Activated T-helper 1 cell treated with anti-CD3 and anti-CD28 coated beads, Interleukin-2, amount 50 U/mL, for 16 hours (primary cell): ENCODE measurements around the gene GPR108.
"Not testable (repeated sequence)": the region's sequence is repeated elsewhere in the genome, so short reads cannot be mapped to it uniquely, and the experiment has no call there.

Experiments used
- DNase-seq, 2 donors: peaks; one replicate each; pipeline ENCODE4 v3.0.0-alpha.2; 2020; ENCODE audit warnings: low read depth in 1 of 2, low spot score in 1 of 2

The GPR108 gene

DNA sequence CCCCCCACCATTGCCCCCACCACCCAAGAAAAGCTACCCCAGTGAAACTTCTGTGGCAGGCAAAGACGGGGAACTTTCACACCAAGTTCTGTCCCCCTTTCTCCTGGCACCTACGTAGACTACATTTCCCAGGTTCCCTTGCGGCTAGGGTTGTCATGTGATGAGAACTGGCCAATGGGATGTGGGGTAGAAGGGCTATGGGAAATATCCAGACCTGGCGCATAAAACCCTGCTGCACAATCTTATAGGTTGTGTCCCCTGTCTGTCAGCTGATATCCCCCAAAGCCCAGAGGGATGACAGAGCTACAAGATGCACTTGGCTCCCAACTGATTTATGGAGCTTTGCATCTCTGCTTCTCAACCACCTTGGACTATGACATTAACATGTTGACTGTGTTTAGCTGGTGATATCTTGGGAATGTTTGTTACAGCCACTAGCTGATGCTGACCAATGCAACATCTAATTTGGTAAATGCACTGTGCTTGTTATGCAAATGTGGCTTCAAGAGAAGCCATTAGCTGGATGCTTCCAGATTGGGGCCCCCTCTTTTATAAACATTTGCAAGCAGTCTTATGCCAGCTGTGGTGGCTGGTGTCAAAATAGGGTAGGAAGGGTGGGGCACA lies 23.8 kb upstream of the GPR108 start:
- DNase-seq = no peak

DNA sequence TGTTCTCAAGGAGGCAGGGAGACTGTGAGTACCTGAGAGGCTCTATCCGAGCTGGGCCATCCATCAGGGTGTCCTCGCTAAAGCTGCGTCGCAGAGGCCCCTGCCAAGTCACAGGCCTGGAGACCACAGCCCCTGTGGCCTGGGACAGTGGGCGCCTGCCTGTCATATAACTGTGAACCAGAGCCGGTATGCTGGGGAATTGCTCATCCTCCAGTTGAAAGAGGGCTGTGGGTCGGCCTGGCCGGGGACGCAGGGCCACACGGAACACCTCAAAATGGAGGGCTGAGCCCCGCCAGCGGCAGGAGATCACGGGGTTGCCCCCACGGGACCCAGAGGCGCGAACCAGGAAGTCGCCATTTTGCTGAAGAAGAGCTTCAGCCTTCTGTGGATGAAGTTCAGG lies 23.2 kb upstream of the GPR108 start:
- no peak for DNase-seq

DNA sequence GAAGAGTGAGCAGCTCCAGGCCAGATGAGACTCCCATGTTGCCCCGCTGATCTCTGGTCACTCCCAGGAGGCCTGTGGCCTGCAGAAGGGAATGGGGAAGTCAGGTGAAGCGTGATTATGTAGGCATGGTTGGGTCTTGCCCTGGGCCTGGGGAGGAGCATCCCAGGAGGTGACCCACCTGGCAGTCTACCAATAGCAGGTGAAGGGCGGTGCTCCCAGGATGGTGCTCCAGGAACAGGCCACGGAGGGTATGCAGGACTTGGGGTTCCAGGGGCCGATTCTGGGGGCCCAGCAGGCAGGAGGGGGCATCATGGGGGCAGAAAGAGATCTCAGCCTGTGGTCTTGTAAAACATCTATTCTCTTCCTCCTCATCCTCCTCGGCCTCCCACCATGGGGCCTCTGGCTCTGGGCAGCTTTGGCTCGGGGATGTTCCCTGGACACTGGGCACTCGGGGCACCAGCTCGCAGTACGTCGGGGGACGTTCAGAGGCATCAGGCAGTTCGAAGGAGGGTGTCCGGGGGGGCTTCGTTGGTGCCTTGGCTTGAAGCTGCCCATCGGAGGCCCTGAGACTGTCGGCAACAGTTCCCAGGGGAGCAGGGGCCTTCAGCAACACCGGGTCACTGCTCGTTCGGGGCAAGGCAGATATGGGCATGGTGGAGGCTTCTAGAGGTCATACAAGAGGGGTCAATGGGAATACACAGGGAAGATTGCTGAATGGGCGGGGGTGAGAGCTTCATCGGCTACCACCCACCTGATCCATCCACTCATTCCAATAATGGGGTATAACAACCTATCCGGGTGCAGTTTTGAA lies 17.5 kb upstream of the GPR108 start:
- DNase-seq = no peak

DNA sequence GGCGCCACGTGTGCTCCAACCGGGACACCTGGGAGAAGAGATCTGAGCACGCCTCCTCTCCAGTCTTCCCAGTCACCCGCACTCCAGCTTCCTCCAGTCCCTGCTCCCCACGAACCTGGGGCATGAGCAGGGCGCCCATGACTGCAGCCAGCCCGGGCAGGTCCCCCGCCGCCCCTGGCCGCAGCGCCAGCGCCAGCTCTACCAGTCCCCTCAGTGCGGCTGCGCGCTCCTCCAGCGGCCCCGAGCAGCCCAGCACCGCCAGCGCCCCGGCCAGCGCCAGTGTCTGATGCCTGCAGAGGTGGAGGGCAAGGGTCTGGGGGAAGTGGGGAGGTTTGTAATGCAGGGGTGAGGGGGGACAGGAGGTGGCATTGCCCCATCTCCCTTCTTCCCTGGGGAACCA lies 16.8 kb upstream of the GPR108 start:
- no peak for DNase-seq

DNA sequence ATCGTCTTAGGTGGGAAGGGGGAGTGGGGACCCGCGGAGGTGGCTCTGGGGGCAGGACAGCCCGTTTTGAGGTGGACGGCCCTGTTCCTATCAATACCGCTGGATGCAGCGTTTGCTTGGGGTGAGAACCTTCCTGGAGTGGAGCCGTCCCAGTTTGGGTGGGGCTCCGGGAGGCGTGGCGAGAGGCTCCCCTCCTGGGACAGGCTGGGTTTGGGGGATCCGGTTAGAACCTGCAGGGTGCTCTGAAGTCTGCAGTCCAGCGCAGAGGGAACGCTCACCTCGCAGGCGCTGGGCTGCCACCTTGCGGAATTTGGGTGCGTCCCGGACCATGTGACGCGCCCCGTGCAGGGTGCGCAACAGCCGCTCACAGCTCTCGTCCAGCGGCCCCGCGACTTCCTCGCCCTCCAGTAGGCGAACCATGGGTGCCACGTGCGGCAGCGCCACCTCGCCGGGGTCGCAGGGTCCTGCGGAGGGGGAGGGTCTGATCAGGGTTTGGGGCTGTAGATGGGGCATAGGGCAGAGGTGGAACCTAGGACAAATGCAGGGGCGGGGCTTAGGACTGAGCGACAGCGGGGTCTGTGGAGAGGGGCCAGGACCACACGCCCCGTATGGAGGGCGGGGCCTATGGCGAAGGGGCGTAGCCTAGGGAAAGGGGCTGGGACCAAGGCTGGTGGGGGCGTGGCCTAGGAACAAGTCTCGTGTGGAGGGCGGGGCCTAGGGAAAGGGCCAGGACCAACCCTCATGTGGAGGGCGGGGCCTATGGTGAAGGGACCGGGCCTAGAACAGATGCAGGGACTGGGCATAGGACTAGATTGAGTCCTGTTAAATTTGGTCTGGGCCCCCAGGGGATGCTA lies 16.0 kb upstream of the GPR108 start:
- DNase-seq = peak; percentile 39 to 65

DNA sequence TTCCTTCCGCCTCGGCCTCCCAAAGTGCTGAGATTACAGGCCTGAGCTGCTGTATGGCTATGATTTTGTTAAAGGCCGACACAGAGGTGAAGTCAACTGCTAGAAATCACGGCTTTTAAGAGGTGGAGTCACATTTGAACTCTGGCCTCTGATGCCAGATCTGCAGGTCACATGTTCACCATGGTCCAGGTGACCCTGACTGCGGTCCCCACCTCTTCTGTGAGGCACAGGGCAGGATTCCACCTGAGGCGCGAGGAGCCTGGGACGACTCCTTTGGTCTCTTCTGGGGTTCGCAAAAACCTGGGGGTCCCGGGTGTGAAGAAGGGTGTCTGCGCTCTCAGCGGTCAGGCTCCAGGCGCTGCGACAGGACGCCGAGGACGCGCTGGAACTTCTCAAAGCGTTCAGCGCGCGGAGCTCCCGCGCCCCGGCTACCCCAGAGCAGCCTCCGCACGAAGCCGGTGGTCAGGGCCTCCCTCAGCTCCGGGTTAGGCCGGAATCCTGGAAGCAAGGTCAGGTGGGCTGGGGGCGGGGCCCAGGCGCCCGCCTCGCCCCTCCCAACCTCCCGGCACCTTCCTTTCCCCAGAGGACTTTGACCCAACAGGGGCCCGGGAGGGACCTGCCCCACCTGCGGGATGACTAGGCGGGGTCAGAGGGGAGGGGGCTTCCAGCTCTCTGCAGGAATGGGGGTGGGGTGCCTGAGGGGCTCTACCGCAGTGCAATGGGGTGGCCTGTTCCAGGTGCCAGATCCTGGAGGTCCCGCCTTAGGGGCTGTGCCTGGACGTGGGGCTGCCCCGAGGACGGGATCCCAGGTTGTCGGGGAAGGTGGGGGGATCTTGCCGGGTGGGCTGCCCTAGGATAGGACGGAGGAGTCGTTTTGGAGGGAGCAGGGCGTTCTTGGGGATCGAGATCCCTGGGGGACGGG lies 15.1 kb upstream of the GPR108 start:
- DNase-seq = no peak

DNA sequence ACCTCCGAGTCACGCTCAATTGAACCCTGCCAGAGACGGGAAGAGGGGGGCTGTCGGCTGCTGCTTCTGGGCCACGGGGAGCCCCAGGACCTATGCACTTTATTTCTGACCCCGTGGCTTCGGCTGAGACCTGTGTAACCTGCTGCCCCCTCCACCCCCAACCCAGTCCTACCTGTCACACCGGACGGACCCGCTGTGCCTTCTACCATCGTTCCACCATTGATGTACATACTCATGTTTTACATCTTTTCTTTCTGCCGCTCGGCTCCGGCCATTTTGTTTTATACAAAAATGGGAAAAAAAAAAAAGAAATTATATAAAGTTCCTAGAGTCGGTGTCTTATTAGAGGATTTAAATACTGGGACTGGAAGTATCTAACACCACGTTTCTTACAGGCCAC lies 13.8 kb upstream of the GPR108 start:
- DNase-seq = no peak

DNA sequence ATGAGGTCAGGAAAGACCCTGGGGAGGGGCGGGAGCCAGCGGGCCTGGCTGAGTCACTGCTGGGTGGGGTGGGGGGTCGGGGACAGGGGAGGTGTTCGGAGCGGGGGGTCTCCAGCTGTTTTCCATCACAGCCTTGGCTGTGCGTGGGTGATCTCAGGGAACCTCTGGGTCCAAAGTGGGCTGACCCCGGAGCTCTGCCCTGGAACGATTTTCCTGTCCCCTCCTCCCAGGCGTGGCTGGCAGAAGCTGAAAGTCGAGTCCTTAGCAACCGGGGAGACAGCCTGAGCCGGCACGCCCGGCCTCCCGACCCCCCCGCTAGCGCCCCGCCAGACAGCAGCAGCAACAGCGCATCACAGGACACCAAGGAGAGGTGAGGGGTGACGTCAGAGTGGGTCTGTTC lies 12.7 kb upstream of the GPR108 start:
- DNase-seq = no peak

DNA sequence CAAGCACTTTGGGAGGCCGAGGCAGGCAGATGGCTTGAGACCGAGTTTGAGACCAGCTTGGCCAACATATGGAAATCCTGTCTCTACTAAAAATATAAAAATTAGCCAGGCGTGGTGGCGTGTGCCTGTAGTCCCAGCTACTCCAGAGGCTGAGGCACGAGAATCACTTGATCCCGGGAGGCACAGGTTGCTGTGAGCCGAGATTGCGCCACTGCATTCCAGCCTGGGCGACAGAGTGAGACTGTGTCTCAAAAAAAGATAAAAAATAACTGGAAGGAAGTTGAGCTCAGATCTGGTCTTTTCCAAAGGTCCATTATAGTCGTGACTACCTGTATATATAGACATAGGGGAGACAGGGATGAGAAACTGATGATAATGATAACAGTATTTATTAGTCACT lies 11.2 kb upstream of the GPR108 start:
- DNase-seq = not testable (repeated sequence)

DNA sequence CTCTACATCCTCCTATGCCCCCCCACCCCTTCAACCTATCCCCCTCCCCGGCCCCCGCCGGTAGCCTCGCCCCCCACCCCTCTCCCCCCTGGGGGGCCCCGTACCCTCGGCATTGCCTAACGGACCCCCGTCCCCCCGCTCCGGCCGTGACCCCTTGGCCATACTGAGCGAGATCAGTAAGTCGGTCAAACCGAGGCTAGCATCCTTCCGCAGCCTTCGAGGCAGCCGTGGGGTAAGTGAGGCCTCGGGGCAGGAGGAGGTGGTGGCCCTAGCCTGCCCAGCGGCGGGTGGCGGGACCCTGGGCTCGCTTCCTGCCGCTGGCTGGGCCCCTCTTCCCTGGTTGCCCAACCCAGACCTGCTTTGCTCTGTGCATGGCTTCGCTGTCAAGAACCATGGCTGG lies 8.6 kb upstream of the GPR108 start:
- DNase-seq = no peak

DNA sequence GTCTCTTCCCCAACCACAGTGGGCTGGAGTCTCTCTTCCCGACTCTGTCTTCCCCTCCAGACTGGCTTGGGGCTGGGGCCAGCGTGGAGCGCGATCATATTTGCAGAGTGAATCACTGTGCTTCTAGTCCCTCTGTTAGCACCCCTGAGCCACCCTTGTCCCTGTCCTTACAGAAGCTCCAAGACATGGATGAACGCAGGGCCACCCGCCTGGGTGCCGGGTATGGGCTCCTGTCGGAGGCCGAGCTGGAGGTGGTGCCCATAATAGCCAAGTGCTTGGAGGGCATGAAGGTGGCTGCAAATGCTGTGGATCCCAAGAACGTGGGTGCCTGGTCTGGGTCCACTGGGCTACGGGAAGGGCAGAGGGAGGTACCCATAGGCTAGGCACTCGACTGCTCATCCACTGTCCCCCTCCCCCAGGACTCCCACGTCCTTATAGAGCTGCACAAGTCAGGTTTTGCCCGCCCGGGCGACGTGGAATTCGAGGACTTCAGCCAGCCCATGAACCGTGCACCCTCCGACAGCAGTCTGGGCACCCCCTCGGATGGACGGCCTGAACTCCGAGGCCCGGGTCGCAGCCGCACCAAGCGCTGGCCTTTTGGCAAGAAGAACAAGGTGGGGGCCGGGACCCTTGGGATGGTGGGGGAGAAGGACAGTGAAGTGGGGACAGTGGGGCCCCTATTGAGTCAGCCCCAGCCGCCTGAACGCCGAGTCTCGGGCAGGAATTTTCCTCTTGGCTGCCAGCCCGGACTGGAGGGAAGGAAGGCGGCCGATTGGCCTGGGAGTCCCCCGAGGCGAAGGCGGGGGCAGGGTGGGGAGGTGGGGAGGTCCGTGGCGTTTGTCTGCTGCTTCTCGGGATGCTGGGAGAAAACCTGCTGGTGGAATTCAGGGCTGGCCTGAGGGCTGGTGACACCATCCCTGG lies 7.3 kb upstream of the GPR108 start:
- no peak for DNase-seq

DNA sequence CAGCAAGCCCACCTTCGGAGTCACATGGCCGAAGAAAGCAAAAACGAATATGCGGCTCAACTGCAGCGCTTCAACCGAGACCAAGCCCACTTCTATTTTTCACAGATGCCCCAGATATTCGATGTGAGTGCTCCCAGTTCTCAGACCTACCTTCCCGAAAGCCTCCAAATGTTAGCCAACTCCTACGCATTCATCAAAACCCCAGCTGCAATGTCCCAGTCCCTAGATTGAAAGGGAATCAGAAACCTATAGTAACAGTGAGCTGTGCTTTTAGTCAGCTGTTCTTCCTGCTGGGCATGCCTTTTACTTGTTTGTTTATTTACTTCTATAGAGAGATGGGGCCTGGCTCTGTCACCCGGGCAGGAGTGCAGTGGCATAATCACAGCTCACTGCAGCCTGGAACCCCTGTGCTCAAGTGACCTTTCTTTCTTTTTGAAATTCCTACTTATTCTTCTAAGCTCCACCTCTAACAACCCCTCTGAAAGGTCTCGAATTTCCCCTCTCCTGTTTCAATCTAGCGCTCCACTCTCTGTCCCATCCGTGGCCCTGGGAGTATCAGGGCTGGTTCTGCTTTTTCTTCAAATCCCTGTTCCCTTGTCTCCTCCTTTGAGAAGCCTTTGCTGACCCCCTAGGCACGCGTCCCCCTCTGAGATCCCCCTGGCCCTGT lies 6.5 kb upstream of the GPR108 start:
- no peak for DNase-seq

DNA sequence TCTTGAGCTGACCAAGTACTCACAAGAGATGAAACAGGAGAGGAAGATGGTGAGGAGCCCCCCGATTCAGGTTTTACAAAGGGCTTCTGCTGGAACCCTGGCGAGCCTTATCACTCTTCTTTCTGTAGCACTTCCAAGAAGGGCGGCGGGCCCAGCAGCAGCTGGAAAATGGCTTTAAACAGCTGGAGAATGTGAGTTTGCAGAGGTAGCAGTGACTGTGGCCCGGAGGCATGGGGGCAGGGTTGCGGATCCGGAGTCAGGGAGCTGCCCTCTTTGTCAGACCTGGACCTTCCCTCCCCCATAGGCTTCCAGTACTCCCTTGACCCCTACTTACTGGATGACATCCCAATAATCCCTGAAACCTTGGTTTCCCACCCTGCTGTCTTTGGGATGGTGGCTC lies 5.7 kb upstream of the GPR108 start:
- DNase-seq = no peak

DNA sequence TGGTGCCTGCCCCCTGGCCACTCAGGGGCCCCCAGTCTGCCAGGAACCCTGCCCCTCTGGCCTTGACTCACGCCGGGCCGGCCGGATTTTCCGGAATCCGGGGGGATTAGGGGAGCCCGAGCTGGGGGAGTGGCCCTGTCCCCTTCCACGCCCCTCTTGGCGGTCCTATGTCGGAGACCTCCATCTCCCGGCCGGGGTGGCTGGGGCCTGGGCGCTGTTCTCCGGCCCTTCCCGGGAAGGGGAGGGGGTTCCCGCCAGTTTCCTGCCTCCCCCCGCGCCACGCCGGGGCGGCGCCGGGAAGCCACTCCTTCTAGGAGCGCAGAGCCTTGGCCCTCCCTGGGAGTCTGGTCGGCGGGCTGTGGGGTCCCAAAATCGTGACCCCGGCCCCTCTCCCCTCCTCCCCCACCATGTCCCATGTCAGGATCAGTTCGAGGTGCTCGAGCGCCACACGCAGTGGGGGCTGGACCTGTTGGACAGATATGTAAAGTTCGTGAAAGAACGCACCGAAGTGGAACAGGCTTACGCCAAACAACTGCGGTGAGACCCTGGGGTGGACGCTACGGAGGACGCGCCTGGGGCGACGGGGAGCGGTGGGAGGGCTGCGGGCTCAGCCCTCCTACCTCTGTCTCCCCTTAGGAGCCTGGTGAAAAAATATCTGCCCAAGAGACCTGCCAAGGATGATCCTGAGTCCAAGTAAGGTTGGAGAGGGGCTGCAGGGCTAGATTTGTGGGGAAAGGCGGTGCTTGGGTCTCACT lies 3.4 kb upstream of the GPR108 start:
- DNase-seq = no peak

DNA sequence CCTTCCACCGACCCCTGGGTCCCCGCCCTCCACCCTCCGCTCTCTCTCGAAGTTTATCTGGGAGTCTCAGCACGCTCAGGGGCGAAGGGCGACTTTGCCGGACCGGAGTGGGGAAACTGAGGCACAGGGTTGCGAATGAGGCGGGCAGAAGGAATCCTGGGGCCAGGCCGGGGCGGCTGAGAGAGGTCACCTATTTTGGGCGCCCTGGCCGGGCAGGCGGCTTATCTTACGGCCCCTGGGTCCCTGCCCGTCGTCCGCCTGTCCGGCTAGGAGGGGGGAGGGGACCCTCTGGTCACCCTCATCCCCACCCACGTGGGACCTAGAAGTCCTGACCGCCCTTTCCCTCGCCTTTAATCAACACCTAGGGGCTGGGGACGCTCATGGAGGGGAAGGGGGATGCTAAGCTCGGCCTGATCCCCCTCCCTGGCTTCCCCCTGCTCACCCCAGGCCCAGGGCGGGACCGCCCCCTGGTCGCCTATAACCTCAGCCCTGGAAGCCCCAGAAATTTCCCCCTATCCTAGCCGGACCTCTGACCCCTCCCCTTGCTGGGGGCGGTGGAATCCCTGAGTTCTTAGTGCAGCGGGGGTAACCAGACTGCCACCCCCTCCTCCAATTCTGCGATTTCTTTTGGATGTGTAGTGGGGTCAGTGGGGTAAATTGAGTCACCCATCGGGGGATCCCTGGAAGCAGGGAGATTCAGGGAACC lies 2.7 kb upstream of the GPR108 start:
- no peak for DNase-seq

DNA sequence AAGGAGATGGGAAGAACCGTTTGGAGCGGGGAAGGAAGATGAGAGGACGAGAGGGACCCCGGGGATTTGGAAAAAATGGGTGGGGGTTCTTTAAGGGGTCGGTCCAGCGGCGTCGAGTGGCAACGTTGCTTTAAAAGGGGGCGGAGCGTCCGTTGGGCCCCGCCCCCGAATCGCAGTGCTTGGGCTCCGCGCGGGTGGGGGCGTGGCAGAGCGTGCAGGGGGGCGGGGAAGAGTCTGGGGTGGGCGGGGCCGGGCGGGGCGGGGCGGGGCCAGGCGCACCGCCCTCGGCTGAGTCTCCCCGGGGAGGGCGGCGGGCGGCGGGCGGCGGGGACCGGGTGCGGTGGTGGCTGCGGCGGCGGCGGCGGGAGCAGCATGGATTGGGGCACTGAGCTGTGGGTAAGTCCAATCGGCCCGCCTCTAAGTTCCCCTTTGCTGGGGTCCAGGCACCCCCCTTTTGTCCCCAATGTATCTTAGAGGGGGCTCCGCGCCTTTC lies 2.1 kb upstream of the GPR108 start, which contains the start of gene TRIP10:
Gene TRIP10, plus strand, starts transcription at position 291 of the 493 bp plus-strand sequence. Its CDS starts 82 bp downstream, at position 373.
- peak; percentile 64 to 78 for DNase-seq

DNA sequence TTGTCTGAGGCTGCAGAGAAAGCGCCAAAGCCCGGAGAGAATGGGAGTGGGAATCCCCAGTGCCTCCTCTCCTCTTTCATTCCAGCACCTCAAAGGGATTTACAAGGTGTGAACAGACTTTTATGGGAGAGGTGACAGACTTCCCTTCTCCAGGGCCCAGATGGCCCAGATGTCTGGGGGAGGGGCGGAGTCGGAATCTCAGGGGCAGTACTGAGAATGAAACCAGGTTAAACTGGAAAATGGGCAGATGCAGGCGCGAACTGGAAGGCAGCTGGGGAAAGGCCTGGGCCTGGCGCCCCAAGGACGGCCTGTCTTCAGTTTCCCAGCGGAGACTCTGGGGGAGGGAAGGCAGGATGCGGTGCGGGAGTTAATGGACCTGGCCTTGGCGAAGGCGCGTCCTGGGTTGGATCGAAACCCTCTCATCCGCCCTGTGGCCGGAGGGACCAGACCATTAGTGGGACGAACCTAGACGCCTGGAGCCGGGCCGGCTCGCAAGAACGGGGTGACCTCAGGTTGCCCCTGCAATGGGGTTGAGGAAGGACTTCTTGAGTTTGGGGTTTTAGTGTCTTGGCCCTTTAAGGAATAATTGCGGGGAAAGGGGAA lies 1.5 kb upstream of the GPR108 start:
- no peak for DNase-seq
